ENCODE data around the gene SLC23A2.

SLC23A2 gene

GRCh38 chr20:4999788-5000187 lies 1.5 kb downstream of the SLC23A2 start:
- H3K27ac ChIP-seq = no peak overlapping the region
- H3K9ac ChIP-seq (ENCODE audit: insufficient read length) = no peak overlapping the region
- peak overlapping the region; percentile 81 for H3K4me3 ChIP-seq
- DNase-seq (ENCODE audit: low read depth, low spot score) = no peak
- no peaks in the 10 kb centered on the region for H3K9me3 ChIP-seq (ENCODE audit: low read depth, low read length)
- TF ChIP-seq POLR2AphosphoS5 (IDR thresholded peaks at IDR 0.05; ENCODE audit: borderline replicate concordance, low read depth, low read length) = no peak
- TF ChIP-seq FOXP2 (optimal IDR thresholded peaks at IDR 0.05; ENCODE audit: control extremely low read depth, extremely low read length, insufficient read depth) = no peak
- TF ChIP-seq EZH2 (IDR thresholded peaks at IDR 0.05) = no peak
- no peaks in the 10 kb centered on the region for H3K36me3 ChIP-seq (ENCODE audit: insufficient read depth, low read length)

DNA sequence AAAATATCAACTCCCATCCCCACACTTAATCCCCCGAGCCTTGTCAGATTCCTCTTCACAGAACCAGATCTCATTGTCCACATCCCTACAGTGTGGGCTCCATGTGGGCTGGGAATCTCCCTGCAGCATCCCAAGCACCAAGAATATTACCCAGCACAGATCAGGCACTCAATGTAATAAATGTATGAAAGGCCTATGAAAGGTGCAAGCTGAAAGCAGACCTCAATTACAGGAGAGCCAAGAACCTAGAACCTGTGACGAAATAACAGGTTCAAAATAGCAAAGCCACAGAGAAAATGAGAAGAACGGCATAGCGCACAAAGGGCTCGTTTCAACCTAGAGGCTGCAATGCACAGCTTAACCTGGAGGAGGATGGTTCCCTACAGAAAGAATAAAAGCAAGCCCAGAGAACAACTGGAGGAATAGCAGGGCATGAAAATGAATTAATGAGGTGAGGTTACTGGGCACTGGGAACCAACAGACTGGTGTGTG lies 3.1 kb downstream of the SLC23A2 start:
- TF ChIP-seq POLR2AphosphoS5 (IDR thresholded peaks at IDR 0.05; ENCODE audit: borderline replicate concordance, low read depth, low read length) (no peak), FOXP2 (optimal IDR thresholded peaks at IDR 0.05; ENCODE audit: control extremely low read depth, extremely low read length, insufficient read depth) (no peak), EZH2 (IDR thresholded peaks at IDR 0.05) (no peak)
- DNase-seq (ENCODE audit: low read depth, low spot score) = no peak
- Histone ChIP-seq H3K4me3 (no peak overlapping the region), H3K36me3 (ENCODE audit: insufficient read depth, low read length) (no peaks in the 10 kb centered on the region), H3K27ac (no peak overlapping the region), H3K9ac (ENCODE audit: insufficient read length) (no peak overlapping the region), H3K9me3 (ENCODE audit: low read depth, low read length) (no peaks in the 10 kb centered on the region)

DNA sequence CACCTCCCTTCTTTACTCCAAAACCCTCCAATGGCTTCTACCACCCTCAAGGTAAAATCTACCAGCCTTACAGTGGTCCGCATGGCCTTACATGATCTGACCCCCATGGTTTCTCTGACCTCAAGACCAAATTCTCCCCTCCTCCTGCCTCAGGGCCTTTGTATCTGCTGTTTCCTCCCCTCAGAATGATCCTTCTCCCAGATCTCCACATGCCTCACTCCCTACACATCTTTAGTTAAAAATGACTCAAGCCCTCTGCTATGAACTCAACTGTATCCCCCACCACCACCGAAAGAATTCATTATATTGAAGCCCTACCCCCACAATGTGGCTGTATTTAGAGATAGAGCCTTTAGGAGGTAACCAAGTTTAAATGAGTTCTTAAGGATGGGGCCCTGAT lies 4.1 kb downstream of the SLC23A2 start:
- Histone ChIP-seq H3K4me3 (no peak overlapping the region), H3K9me3 (ENCODE audit: low read depth, low read length) (no peaks in the 10 kb centered on the region), H3K9ac (ENCODE audit: insufficient read length) (no peak overlapping the region), H3K27ac (no peak overlapping the region), H3K36me3 (ENCODE audit: insufficient read depth, low read length) (no peaks in the 10 kb centered on the region)
- no peak for TF ChIP-seq EZH2 (IDR thresholded peaks at IDR 0.05)
- no peak for TF ChIP-seq FOXP2 (optimal IDR thresholded peaks at IDR 0.05; ENCODE audit: control extremely low read depth, extremely low read length, insufficient read depth)
- no peak for TF ChIP-seq POLR2AphosphoS5 (IDR thresholded peaks at IDR 0.05; ENCODE audit: borderline replicate concordance, low read depth, low read length)
- no peak for DNase-seq (ENCODE audit: low read depth, low spot score)

DNA sequence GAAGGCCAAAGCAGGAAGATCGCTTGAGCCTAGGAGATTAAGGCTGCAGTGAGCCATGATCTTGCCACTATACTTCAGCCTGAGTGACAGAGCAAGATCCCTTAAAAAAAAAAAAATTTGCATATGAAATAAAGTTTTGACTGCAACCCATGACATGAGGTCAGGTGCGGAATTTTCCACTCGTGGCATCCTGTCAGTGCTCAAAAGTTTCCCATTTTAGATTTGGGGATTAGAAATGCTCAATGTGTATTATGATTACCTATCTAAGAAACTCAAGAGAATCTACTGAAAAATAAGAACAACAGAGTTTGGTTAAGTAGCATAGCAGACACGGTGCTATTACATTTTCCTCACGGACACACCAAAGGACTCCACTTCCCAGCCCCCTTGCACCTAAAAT lies 11.7 kb downstream of the SLC23A2 start:
- no peak overlapping the region for H3K27ac ChIP-seq
- no peak for DNase-seq (ENCODE audit: low read depth, low spot score)
- TF ChIP-seq FOXP2 (optimal IDR thresholded peaks at IDR 0.05; ENCODE audit: control extremely low read depth, extremely low read length, insufficient read depth) (no peak), POLR2AphosphoS5 (IDR thresholded peaks at IDR 0.05; ENCODE audit: borderline replicate concordance, low read depth, low read length) (no peak)
- H3K4me3 ChIP-seq = no peak overlapping the region
- no peaks in the 10 kb centered on the region for H3K9me3 ChIP-seq (ENCODE audit: low read depth, low read length)
- H3K36me3 ChIP-seq (ENCODE audit: insufficient read depth, low read length) = no peaks in the 10 kb centered on the region
- no peak overlapping the region for H3K9ac ChIP-seq (ENCODE audit: insufficient read length)

GRCh38 chr20:4987130-4987529 lies 14.2 kb downstream of the SLC23A2 start:
- TF ChIP-seq POLR2AphosphoS5 (IDR thresholded peaks at IDR 0.05; ENCODE audit: borderline replicate concordance, low read depth, low read length) (no peak), FOXP2 (optimal IDR thresholded peaks at IDR 0.05; ENCODE audit: control extremely low read depth, extremely low read length, insufficient read depth) (no peak), EZH2 (IDR thresholded peaks at IDR 0.05) (no peak)
- no peak overlapping the region for H3K27ac ChIP-seq
- no peaks in the 10 kb centered on the region for H3K9me3 ChIP-seq (ENCODE audit: low read depth, low read length)
- no peak for DNase-seq (ENCODE audit: low read depth, low spot score)
- no peak overlapping the region for H3K9ac ChIP-seq (ENCODE audit: insufficient read length)
- H3K4me3 ChIP-seq = no peak overlapping the region
- no peaks in the 10 kb centered on the region for H3K36me3 ChIP-seq (ENCODE audit: insufficient read depth, low read length)

- Histone ChIP-seq H3K27ac (peak overlapping the region; percentile 62; the same call in 1 of the 2 replicates), H3K9ac (ENCODE audit: insufficient read length) (no peak overlapping the region)
- no peak for TF ChIP-seq EZH2 (IDR thresholded peaks at IDR 0.05)
- no peak for TF ChIP-seq FOXP2 (optimal IDR thresholded peaks at IDR 0.05; ENCODE audit: control extremely low read depth, extremely low read length, insufficient read depth)
- TF ChIP-seq POLR2AphosphoS5 (IDR thresholded peaks at IDR 0.05; ENCODE audit: borderline replicate concordance, low read depth, low read length) = no peak
Observed at GRCh38 chr20:4985658-4986057, 15.7 kb downstream of the SLC23A2 start.

GRCh38 chr20:4982281-4982680 lies 19.0 kb downstream of the SLC23A2 start:
- Histone ChIP-seq H3K27ac (no peak overlapping the region), H3K9me3 (ENCODE audit: low read depth, low read length) (no peaks in the 10 kb centered on the region), H3K9ac (ENCODE audit: insufficient read length) (no peak overlapping the region), H3K36me3 (ENCODE audit: insufficient read depth, low read length) (no peaks in the 10 kb centered on the region), H3K4me3 (no peak overlapping the region)
- DNase-seq (ENCODE audit: low read depth, low spot score) = no peak
- TF ChIP-seq EZH2 (IDR thresholded peaks at IDR 0.05) (no peak), FOXP2 (optimal IDR thresholded peaks at IDR 0.05; ENCODE audit: control extremely low read depth, extremely low read length, insufficient read depth) (no peak), POLR2AphosphoS5 (IDR thresholded peaks at IDR 0.05; ENCODE audit: borderline replicate concordance, low read depth, low read length) (no peak)

More at GRCh38 chr20:4985658-4986057, 15.7 kb downstream of the SLC23A2 start:
- DNase-seq (ENCODE audit: low read depth, low spot score) = no peak
- Histone ChIP-seq H3K9me3 (ENCODE audit: low read depth, low read length) (no peaks in the 10 kb centered on the region), H3K36me3 (ENCODE audit: insufficient read depth, low read length) (no peaks in the 10 kb centered on the region), H3K4me3 (no peak overlapping the region)

DNA sequence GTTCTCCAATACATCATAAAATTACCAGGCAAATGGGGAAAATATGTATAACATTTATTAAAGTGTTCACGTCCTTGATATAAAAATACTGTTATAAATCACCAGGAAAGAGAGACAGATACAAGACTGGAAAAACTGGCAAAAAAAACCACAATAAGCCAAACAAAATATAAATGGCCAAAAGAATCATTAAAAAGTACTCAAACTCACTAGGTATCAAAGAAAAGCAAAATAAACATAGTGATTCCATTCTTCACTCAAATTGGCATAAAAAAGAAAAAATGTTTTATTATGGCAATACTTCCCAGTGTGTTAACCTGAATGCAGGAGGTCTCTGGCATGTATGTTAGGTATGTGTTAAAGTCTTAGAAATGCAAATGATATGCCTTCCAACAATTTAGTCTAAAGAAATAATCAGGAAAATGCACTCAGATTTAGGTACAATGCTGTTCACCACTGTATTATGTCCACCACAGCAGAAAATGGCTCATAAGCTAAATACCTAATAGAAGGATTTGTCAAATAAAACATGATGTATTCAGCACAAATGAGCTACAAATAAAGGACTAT lies 21.4 kb downstream of the SLC23A2 start:
- Histone ChIP-seq H3K4me3 (no peak overlapping the region), H3K9ac (ENCODE audit: insufficient read length) (no peak overlapping the region), H3K36me3 (ENCODE audit: insufficient read depth, low read length) (no peaks in the 10 kb centered on the region), H3K27ac (0 out of 2 replicates have a peak overlapping the region, but pooled peaks have one; percentile 2), H3K9me3 (ENCODE audit: low read depth, low read length) (no peaks in the 10 kb centered on the region)
- DNase-seq (ENCODE audit: low read depth, low spot score) = no peak
- TF ChIP-seq EZH2 (IDR thresholded peaks at IDR 0.05) = no peak
- TF ChIP-seq POLR2AphosphoS5 (IDR thresholded peaks at IDR 0.05; ENCODE audit: borderline replicate concordance, low read depth, low read length) = no peak
- TF ChIP-seq FOXP2 (optimal IDR thresholded peaks at IDR 0.05; ENCODE audit: control extremely low read depth, extremely low read length, insufficient read depth) = no peak

Measured in SK-N-MC (cell line).